GM21515 (cell line): ENCODE results near the gene NFKBIA.
"Not testable (repeated sequence)": the region's sequence is repeated elsewhere in the genome, so short reads cannot be mapped to it uniquely, and the experiment has no call there.

Experiments used
- ATAC-seq: cut with Tn5 transposase; IDR thresholded peaks from one replicate; pipeline ENCODE4 v1.9.1; 2021; ENCODE audit not compliant: unreplicated experiment

The NFKBIA gene

GRCh38 chr14:35409595-35409994 is 5.0 kb upstream of the NFKBIA start:
- ATAC-seq = no peak

- ATAC-seq = no peak
Observed at GRCh38 chr14:35408026-35408425, 3.5 kb upstream of the NFKBIA start.

GRCh38 chr14:35407306-35407630 is 2.7 kb upstream of the NFKBIA start:
- ATAC-seq = no peak

GRCh38 chr14:35406506-35407305 is 2.2 kb upstream of the NFKBIA start:
- ATAC-seq = no peak

- no peak for ATAC-seq
Observed at GRCh38 chr14:35406090-35406489, 1.5 kb upstream of the NFKBIA start.

GRCh38 chr14:35405304-35405996 is 901 bp upstream of the NFKBIA start:
- ATAC-seq = no peak

- ATAC-seq = peak; percentile 48
Observed at GRCh38 chr14:35403603-35404448, 723 bp downstream of the NFKBIA start.

- no peak for ATAC-seq
Observed at GRCh38 chr14:35403114-35403602, 1.4 kb downstream of the NFKBIA start.

GRCh38 chr14:35402323-35403113 is 2.0 kb downstream of the NFKBIA start:
- no peak for ATAC-seq

- ATAC-seq = no peak
Observed at GRCh38 chr14:35401422-35402265, 2.9 kb downstream of the NFKBIA start.

GRCh38 chr14:35400648-35401421 is 3.7 kb downstream of the NFKBIA start:
- ATAC-seq = no peak

- no peak for ATAC-seq
Observed at GRCh38 chr14:35399083-35399937, 5.2 kb downstream of the NFKBIA start.

- no peak for ATAC-seq
Observed at GRCh38 chr14:35398071-35398584, 6.4 kb downstream of the NFKBIA start.

- ATAC-seq = not testable (repeated sequence)
Observed at GRCh38 chr14:35396610-35397009, 7.9 kb downstream of the NFKBIA start.

- ATAC-seq = no peak
Observed at GRCh38 chr14:35395283-35395682, 9.3 kb downstream of the NFKBIA start.

GRCh38 chr14:35394326-35395013 is 10.1 kb downstream of the NFKBIA start:
- ATAC-seq = no peak

GRCh38 chr14:35393826-35394225 is 10.7 kb downstream of the NFKBIA start:
- ATAC-seq = no peak
